SU-DHL-6 (cell line): ENCODE measurements around the gene PDE6A.

Experiments
- H2AFZ ChIP-seq: fragments of 200-600 bp; sonication (generic); 2 replicates; pipeline ENCODE4 v1.6.1; 2014; ENCODE audit warnings: low read depth, mild to moderate bottlenecking, moderate library complexity, mixed read lengths, antibody characterized with exemption, low read length; ENCODE audit not compliant: severe bottlenecking
- H3F3A ChIP-seq: fragments of 200-600 bp; shearing (Covaris generic); 2 replicates; pipeline ENCODE4 v1.6.0; 2016; ENCODE audit warnings: antibody characterized with exemption, mild to moderate bottlenecking; ENCODE audit not compliant: insufficient read depth
- H3K27ac ChIP-seq: fragments of 200-600 bp; sonication (generic); 2 replicates; pipeline ENCODE4 v1.5.1; 2016; ENCODE audit warnings: low read depth, mild to moderate bottlenecking, low read length, moderate library complexity, mixed read lengths
- H3K27me3 ChIP-seq: fragments of 200-600 bp; sonication (generic), shearing (Covaris generic); 2 replicates; pipeline ENCODE4 v1.6.0; 2014; ENCODE audit warnings: mild to moderate bottlenecking, low read length
- H3K36me3 ChIP-seq: fragments of 200-600 bp; sonication (generic); 2 replicates; pipeline ENCODE4 v1.6.1; 2014; ENCODE audit warnings: mild to moderate bottlenecking, low read length, mixed read lengths
- H3K4me2 ChIP-seq: fragments of 300-600, 200-600 bp; shearing (Covaris generic), sonication (generic); 2 replicates; pipeline ENCODE4 v1.6.0; 2014; ENCODE audit warnings: low read length, low read depth, mild to moderate bottlenecking; ENCODE audit not compliant: poor library complexity, severe bottlenecking
- H3K4me3 ChIP-seq: fragments of 200-600 bp; sonication (generic); 2 replicates; pipeline ENCODE4 v1.5.1; 2014; ENCODE audit warnings: antibody characterized with exemption, low read length, mild to moderate bottlenecking, mixed read lengths; ENCODE audit not compliant: insufficient read depth, poor library complexity, severe bottlenecking
- H3K79me2 ChIP-seq: fragments of 200-600 bp; sonication (generic); 2 replicates; pipeline ENCODE4 v1.6.1; 2014; ENCODE audit warnings: mild to moderate bottlenecking, low read length, moderate library complexity; ENCODE audit not compliant: insufficient read depth
- H3K9ac ChIP-seq: fragments of 200-600 bp; sonication (generic); 2 replicates; pipeline ENCODE4 v1.7.0; 2014; ENCODE audit warnings: mild to moderate bottlenecking, low read length
- H3K9me2 ChIP-seq: fragments of 200-600 bp; sonication (generic); replicated peaks from 2 replicates; pipeline ENCODE4 v1.6.1; 2014; ENCODE audit warnings: low read length; ENCODE audit not compliant: insufficient read depth
- H3K9me3 ChIP-seq: fragments of 200-600 bp; sonication (generic); 2 replicates; pipeline ENCODE4 v1.6.1; 2014; ENCODE audit warnings: low read length, mixed read lengths; ENCODE audit not compliant: insufficient read depth
- H4K20me1 ChIP-seq: fragments of 200-600 bp; sonication (generic); 2 replicates; pipeline ENCODE4 v1.6.1; 2014; ENCODE audit warnings: low read depth, mild to moderate bottlenecking, antibody characterized with exemption, low read length, moderate library complexity, mixed read lengths
- EZH2phosphoT487 ChIP-seq: fragments of 200-600 bp; sonication (generic), shearing (Covaris generic); conservative IDR thresholded peaks from 2 replicates; pipeline ENCODE4 v1.6.1; 2018; ENCODE audit warnings: mild to moderate bottlenecking, antibody characterized with exemption, low read length, moderate library complexity, mixed read lengths
- TF ChIP-seq, protein P1 (sequence below): fragments of 200-600 bp; sonication (generic); IDR thresholded peaks from one replicate; pipeline ENCODE4 v1.5.1; 2017; ENCODE audit warnings: antibody characterized with exemption, mild to moderate bottlenecking, low read length, moderate library complexity; ENCODE audit not compliant: insufficient read depth, poor library complexity, severe bottlenecking

The PDE6A gene

GRCh38 chr5:149852641-149853330, 91.8 kb downstream of the PDE6A start:
- Histone ChIP-seq H3K4me2 (no peak overlapping the region), H3K9me2 (no peaks in the 10 kb centered on the region), H3K36me3 (no peaks in the 10 kb centered on the region), H3K4me3 (no peak overlapping the region), H3K79me2 (no peaks in the 10 kb centered on the region), H3K27ac (no peak overlapping the region), H3F3A (no peaks in the 10 kb centered on the region), H2AFZ (no peak overlapping the region), H3K27me3 (no peaks in the 10 kb centered on the region), H3K9me3 (no peaks in the 10 kb centered on the region), H3K9ac (no peak overlapping the region), H4K20me1 (no peaks in the 10 kb centered on the region)
- no peak for TF ChIP-seq EZH2phosphoT487
- TF ChIP-seq, protein P1, sequence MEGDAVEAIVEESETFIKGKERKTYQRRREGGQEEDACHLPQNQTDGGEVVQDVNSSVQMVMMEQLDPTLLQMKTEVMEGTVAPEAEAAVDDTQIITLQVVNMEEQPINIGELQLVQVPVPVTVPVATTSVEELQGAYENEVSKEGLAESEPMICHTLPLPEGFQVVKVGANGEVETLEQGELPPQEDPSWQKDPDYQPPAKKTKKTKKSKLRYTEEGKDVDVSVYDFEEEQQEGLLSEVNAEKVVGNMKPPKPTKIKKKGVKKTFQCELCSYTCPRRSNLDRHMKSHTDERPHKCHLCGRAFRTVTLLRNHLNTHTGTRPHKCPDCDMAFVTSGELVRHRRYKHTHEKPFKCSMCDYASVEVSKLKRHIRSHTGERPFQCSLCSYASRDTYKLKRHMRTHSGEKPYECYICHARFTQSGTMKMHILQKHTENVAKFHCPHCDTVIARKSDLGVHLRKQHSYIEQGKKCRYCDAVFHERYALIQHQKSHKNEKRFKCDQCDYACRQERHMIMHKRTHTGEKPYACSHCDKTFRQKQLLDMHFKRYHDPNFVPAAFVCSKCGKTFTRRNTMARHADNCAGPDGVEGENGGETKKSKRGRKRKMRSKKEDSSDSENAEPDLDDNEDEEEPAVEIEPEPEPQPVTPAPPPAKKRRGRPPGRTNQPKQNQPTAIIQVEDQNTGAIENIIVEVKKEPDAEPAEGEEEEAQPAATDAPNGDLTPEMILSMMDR, result peak; percentile 93

DNA sequence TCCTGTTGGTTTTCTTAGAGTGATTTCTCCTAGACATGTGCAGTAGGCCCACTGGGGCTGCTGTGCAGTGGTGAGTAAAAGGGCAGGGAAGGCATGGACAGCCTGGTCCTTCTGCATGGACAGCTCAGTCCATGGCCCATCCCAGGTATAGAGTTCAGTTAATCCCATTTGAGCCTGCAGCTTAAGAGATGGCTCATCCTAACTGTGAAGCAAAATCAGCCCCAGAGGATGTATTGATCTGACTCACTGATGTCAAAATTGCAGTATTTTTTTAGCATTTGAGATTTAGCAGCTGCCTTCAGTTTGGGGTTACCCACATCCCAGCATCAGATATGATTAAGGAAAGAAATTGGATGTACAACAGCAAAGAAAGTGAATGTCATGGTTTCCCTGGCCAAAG, 93.4 kb downstream of the PDE6A start:
- Histone ChIP-seq H3K9ac (no peak overlapping the region), H2AFZ (no peak overlapping the region), H4K20me1 (no peaks in the 10 kb centered on the region), H3K36me3 (no peaks in the 10 kb centered on the region), H3K27ac (no peak overlapping the region), H3K4me3 (no peak overlapping the region), H3K79me2 (no peaks in the 10 kb centered on the region), H3F3A (no peaks in the 10 kb centered on the region), H3K9me3 (no peaks in the 10 kb centered on the region), H3K9me2 (no peaks in the 10 kb centered on the region), H3K27me3 (no peaks in the 10 kb centered on the region), H3K4me2 (no peak overlapping the region)
- TF ChIP-seq, protein P1, result no peak
- no peak for TF ChIP-seq EZH2phosphoT487

- H3K9ac ChIP-seq, result no peak overlapping the region
- TF ChIP-seq, protein P1, result no peak
- no peak for TF ChIP-seq EZH2phosphoT487
- H4K20me1 ChIP-seq, result no peaks in the 10 kb centered on the region
- no peaks in the 10 kb centered on the region for H3K36me3 ChIP-seq
- no peaks in the 10 kb centered on the region for H3K27me3 ChIP-seq
- H3K79me2 ChIP-seq, result no peaks in the 10 kb centered on the region
- no peak overlapping the region for H3K4me3 ChIP-seq
- no peak overlapping the region for H2AFZ ChIP-seq
- no peaks in the 10 kb centered on the region for H3F3A ChIP-seq
- H3K9me3 ChIP-seq, result no peaks in the 10 kb centered on the region
- H3K9me2 ChIP-seq, result no peaks in the 10 kb centered on the region
- no peak overlapping the region for H3K4me2 ChIP-seq
- H3K27ac ChIP-seq, result no peak overlapping the region
These were observed 94.4 kb downstream of the PDE6A start for GRCh38 chr5:149849966-149850910.
